Panc1 (cell line): ENCODE data around the gene NOL4L. TPM values are rescaled to one million over a fixed set of nuclear protein-coding genes. Genes with fewer than 3 reads are reported as not detected.

ENCODE experiments used
- ATAC-seq: fragments of 200-7000 bp; cut with Tn5 transposase; 2 replicates; pipeline ENCODE4 v1.9.1; 2020; ENCODE audit warnings: mild to moderate bottlenecking, moderate library complexity
- BruUV-seq: library from RNA; stranded (reverse); fragments of 400-500 nt; replicated peaks from 2 replicates; lab custom pipeline; 2021; lab: Mats Ljungman, UMichigan
- CTCF ChIA-PET: fragments of 300-600 bp; sonication (Branson Sonifier 250); formaldehyde crosslinking; loops from one replicate; lab custom pipeline; 2022; ENCODE audit warnings: antibody characterized with exemption; lab: Charles Lee
- POLR2A ChIA-PET: fragments of 300-600 bp; sonication (Branson Sonifier 250); formaldehyde crosslinking; loops from one replicate; lab custom pipeline; 2022; ENCODE audit warnings: antibody characterized with exemption; lab: Charles Lee
- DNase-seq: peaks from one replicate; pipeline ENCODE4 v3.0.0-alpha.2; 2010; ENCODE audit warnings: low read depth, low spot score
- H3K27ac ChIP-seq: 2 replicates; pipeline ENCODE4 v1.5.1; 2011; ENCODE audit warnings: mild to moderate bottlenecking, low read length, inconsistent platforms
- H3K27me3 ChIP-seq: fragments of 200-500 bp; sonication (Bioruptor generic); 2 replicates; pipeline ENCODE4 v1.6.0; 2014; ENCODE audit warnings: low read length, inconsistent platforms; ENCODE audit not compliant: control insufficient read depth, insufficient read depth
- H3K36me3 ChIP-seq: fragments of 200-500 bp; sonication (Bioruptor generic); 2 replicates; pipeline ENCODE4 v1.5.1; 2014; ENCODE audit warnings: inconsistent platforms, mild to moderate bottlenecking, low read length, moderate library complexity; ENCODE audit not compliant: control insufficient read depth, insufficient read depth
- H3K4me1 ChIP-seq: 2 replicates; pipeline ENCODE4 v1.5.1; 2011; ENCODE audit warnings: inconsistent platforms, mild to moderate bottlenecking, low read length, moderate library complexity; ENCODE audit not compliant: control insufficient read depth, insufficient read depth
- H3K4me3 ChIP-seq, 2 experiments: 2 replicates each; pipeline ENCODE4 v1.5.1; 2011 to 2012; ENCODE audit warnings: low read depth in 2 of 2, low read length in 2 of 2, mild to moderate bottlenecking in 2 of 2, inconsistent platforms in 1 of 2, moderate library complexity in 1 of 2
- H3K9me3 ChIP-seq: fragments of 200-500 bp; sonication (Bioruptor generic); 2 replicates; pipeline ENCODE4 v1.5.1; 2014; ENCODE audit warnings: low read depth, mild to moderate bottlenecking, inconsistent platforms, low read length, moderate library complexity; ENCODE audit not compliant: control insufficient read depth, insufficient read depth
- CTCF ChIP-seq: fragments of 450-650 bp; IDR thresholded peaks from 2 replicates; pipeline ENCODE4 v1.5.1; 2017; ENCODE audit warnings: mild to moderate bottlenecking
- POLR2AphosphoS5 ChIP-seq: IDR thresholded peaks from 2 replicates; pipeline ENCODE4 v1.6.1; 2012; ENCODE audit warnings: mild to moderate bottlenecking, low read depth, low read length, moderate library complexity
- REST ChIP-seq, 2 experiments: IDR thresholded peaks; 2 replicates each; pipeline ENCODE4 v1.6.1; 2011 to 2012; ENCODE audit warnings: low read depth in 2 of 2, control low read depth in 1 of 2, low read length in 1 of 2, mild to moderate bottlenecking in 1 of 2, moderate library complexity in 1 of 2; ENCODE audit not compliant: insufficient read depth in 1 of 2
- SIN3A ChIP-seq: IDR thresholded peaks from 2 replicates; pipeline ENCODE4 v1.6.1; 2012; ENCODE audit warnings: low read depth, mild to moderate bottlenecking, low read length, moderate library complexity, borderline replicate concordance; ENCODE audit not compliant: insufficient read depth
- TCF7L2 ChIP-seq: IDR thresholded peaks from 2 replicates; pipeline ENCODE4 v1.6.1; 2011; ENCODE audit warnings: mild to moderate bottlenecking, low read depth, low read length, inconsistent platforms
- in situ Hi-C: cut with HindIII; loops from 2 replicates; pipeline ENCODE4 v1.10.0; 2016; ENCODE audit warnings: low sequenced_read_pairs, low pct_unique_long_range_greater_than_20kb
- intact Hi-C: fragments of 100-400 bp; cut with micrococcal nuclease; formaldehyde crosslinking; loops from one replicate; pipeline ENCODE4 v1.10.0; 2022; ENCODE audit not compliant: unreplicated experiment
- total RNA-seq: library from RNA; stranded (reverse); gene quantifications from one replicate; pipeline ENCODE4 v1.2.1, GENCODE V29; 2021; ENCODE audit not compliant: unreplicated experiment

The NOL4L gene
- total RNA-seq, 1 experiment from 2014 or later: 21.6 TPM

- H3K27me3 ChIP-seq: no peaks in the 10 kb centered on the region
- H3K4me1 ChIP-seq: no peaks in the 10 kb centered on the region; the same call in 1 of the 2 replicates
- CTCF ChIA-PET: no interaction called here
- H3K36me3 ChIP-seq: no peaks in the 10 kb centered on the region
- intact Hi-C loops: no loop called here
- no peak for DNase-seq
- no TSS peak for BruUV-seq
- H3K4me3 ChIP-seq: no peak overlapping the region
- no peak for ATAC-seq
- H3K9me3 ChIP-seq: no peaks in the 10 kb centered on the region
- no peak overlapping the region for H3K27ac ChIP-seq
- POLR2A ChIA-PET: no interaction called here
- TF ChIP-seq SIN3A: no peak
- TF ChIP-seq TCF7L2: no peak
- TF ChIP-seq REST (IDR thresholded peaks at IDR 0.05; ENCODE audit: insufficient read depth in 1 of 2, low read depth in 2 of 2, low read length in 1 of 2): no peak
- TF ChIP-seq CTCF: no peak
- TF ChIP-seq POLR2AphosphoS5: no peak
- in situ Hi-C loops: no loop called here
Measured at GRCh38 chr20:32597714-32598113, 12.6 kb upstream of the NOL4L start.

- CTCF ChIA-PET: no interaction called here
- Histone ChIP-seq H3K4me1 (no peaks in the 10 kb centered on the region; the same call in 1 of the 2 replicates), H3K27ac (no peak overlapping the region), H3K36me3 (no peaks in the 10 kb centered on the region), H3K9me3 (no peaks in the 10 kb centered on the region), H3K4me3 (no peak overlapping the region), H3K27me3 (no peaks in the 10 kb centered on the region)
- in situ Hi-C loops: no loop called here
- ATAC-seq (no peak), DNase-seq (no peak)
- intact Hi-C loops: no loop called here
- TF ChIP-seq POLR2AphosphoS5 (no peak), REST (IDR thresholded peaks at IDR 0.05; ENCODE audit: insufficient read depth in 1 of 2, low read depth in 2 of 2, low read length in 1 of 2) (no peak), CTCF (no peak), TCF7L2 (no peak), SIN3A (no peak)
- POLR2A ChIA-PET: interaction anchor here (0.6 kb wide), 1 partner anchor 1545 kb away, joined by 7 read pairs; no protein-coding TSS in a partner anchor
- no TSS peak for BruUV-seq
Measured at GRCh38 chr20:32596681-32597252, 11.6 kb upstream of the NOL4L start.
